Measurements from ENCODE around the gene ROMO1. TPM values are rescaled to one million over a fixed set of nuclear protein-coding genes. Genes with fewer than 3 reads are reported as not detected.
A peak's percentile ranks its signal among the peaks of the same experiment; 100 is the strongest.

The ROMO1 gene
- total and polyA plus RNA-seq, 2 of the 8 experiments (the other 6 are each of a cell fraction or from before 2014, with no cell fraction given), result 164 to 702 TPM

DNA sequence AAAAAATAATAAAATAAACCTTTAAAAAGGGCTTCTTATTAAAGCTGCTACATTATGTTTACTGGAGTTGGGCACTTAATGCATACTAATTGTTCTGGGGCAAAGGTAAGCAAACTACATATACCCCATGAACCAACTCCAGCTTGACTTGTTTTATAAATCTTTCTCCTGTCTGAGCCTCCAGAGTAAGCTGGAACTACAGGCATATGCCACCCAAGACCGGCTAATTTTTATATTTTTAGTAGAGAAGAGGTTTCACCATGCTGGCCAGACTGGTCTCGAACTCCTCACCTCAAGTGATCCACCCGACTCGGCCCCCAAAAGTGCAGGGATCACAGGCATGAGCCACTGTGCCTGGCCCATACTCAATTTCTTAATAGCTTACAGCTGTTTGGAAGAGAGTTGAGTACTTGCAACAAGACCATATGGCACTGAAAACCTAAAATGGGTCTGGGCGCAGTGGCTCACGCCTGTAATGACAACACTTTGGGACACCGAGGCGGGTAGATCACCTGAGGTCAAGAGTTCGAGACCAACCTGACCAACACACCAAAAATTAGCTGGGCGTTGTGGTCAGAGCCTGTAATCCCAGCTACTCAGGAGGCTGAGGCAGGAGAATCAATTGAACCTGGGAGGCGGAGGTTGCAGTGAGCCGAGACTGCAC lies 19.9 kb downstream of the ROMO1 start:
- Histone ChIP-seq H4K91ac (replicated peaks; ENCODE audit: insufficient read length, low read length) (no peak overlapping the region), H4K5ac (ENCODE audit: insufficient read length, low read depth, low read length) (no peak overlapping the region), H3K23me2 (ENCODE audit: low read depth, low read length) (no peaks in the 10 kb centered on the region), H2BK15ac (ENCODE audit: low read length) (no peak overlapping the region), H4K8ac (ENCODE audit: extremely low read depth, insufficient read depth, low read length) (no peak overlapping the region), H2BK12ac (ENCODE audit: low read depth, low read length) (no peak overlapping the region), H3K18ac (ENCODE audit: extremely low read depth, low read length) (no peak overlapping the region), H3K27ac (ENCODE audit: low read depth, low read length) (no peak overlapping the region), H3K9ac (replicated peaks in 1 of 4; ENCODE audit: extremely low read depth in 1 of 4, low read depth in 3 of 4, low read length in 3 of 4) (no peak overlapping the region; a peak in 1 of 7 replicates), H3K4me2 (ENCODE audit: insufficient read depth in 1 of 2, low read depth in 2 of 2, low read length in 2 of 2) (no peak overlapping the region), H2AK5ac (ENCODE audit: low read depth, low read length) (no peak overlapping the region), H2AFZ (ENCODE audit: low read length) (no peak overlapping the region), H3K14ac (ENCODE audit: insufficient read length) (no peak overlapping the region), H3K4me1 (replicated peaks in 1 of 4; ENCODE audit: control insufficient read depth in 3 of 4, insufficient read depth in 4 of 4, low read length in 3 of 4) (no peaks in the 10 kb centered on the region), H3K27me3 (replicated peaks in 1 of 4; ENCODE audit: control insufficient read depth in 3 of 4, extremely low read depth in 1 of 4, insufficient read depth in 3 of 4, low read length in 3 of 4) (no peaks in the 10 kb centered on the region; a peak in 1 of 7 replicates), H3K79me1 (ENCODE audit: low read depth, low read length) (peaks cover 9% of the 10 kb centered on the region), H2BK20ac (ENCODE audit: low read length) (no peak overlapping the region), H3K23ac (ENCODE audit: insufficient read length) (no peak overlapping the region), H3K56ac (replicated peaks; ENCODE audit: insufficient read length, low read depth, low read length) (no peak overlapping the region), H2BK120ac (replicated peaks; ENCODE audit: low read depth, low read length) (no peak overlapping the region), H2BK5ac (ENCODE audit: low read depth, low read length) (no peak overlapping the region), H3K4me3 (ENCODE audit: extremely low read depth in 1 of 4, insufficient read depth in 2 of 4, low read depth in 3 of 4, low read length in 4 of 4) (no peak overlapping the region), H3K79me2 (ENCODE audit: control insufficient read depth in 1 of 2, insufficient read depth in 2 of 2, low read length in 2 of 2) (peaks cover 0 to 77% of the 10 kb centered on the region in 2 experiments; a peak in 2 of 4 replicates), H4K20me1 (replicated peaks in 1 of 2; ENCODE audit: control insufficient read depth in 1 of 2, insufficient read depth in 2 of 2, low read length in 2 of 2) (peaks cover 14 to 17% of the 10 kb centered on the region in 2 experiments), H3K36me3 (ENCODE audit: control insufficient read depth in 2 of 4, insufficient read depth in 4 of 4, low read length in 3 of 4) (peaks cover 63 to 100% (median 94%) of the 10 kb centered on the region in 4 experiments), H3K4ac (replicated peaks; ENCODE audit: insufficient read length, low read depth, low read length) (no peak overlapping the region), H3K9me3 (ENCODE audit: insufficient read depth in 2 of 2, low read depth in 1 of 2, low read length in 1 of 2) (no peaks in the 10 kb centered on the region)
- CTCF ChIA-PET (ENCODE audit: partially characterized antibody), result interaction anchor here (1.4 to 1.9 kb wide), 2 partner anchors 9 kb away, joined by 4 to 8 read pairs; no protein-coding TSS in a partner anchor
- DNase-seq (ENCODE audit: low read depth in 1 of 2, low spot score in 2 of 2), result peak in 1 of 2 experiments; percentile 41
- no peak for FAIRE-seq
- POLR2A ChIA-PET (ENCODE audit: partially characterized antibody), result interaction anchor here (0.6 to 45.3 kb wide), 5 partner anchors 1 to 262 kb away, joined by 3 to 2341 read pairs (median 4); partner anchors contain the start of genes NFS1, PHF20, RBM39 and ROMO1
- WGBS, 2 experiments (ENCODE audit: extremely low coverage in 1 of 2, insufficient coverage in 1 of 2, insufficient read length in 1 of 2, insufficient replicate concordance in 2 of 2, low coverage in 1 of 2, low lambda C conversion rate in 2 of 2, missing lambda C conversion rate in 1 of 2), result 90% methylated on average over 12 of the region's 12 CpGs; no CpG with 5 or more reads in 1 of the 2 experiments
- TF ChIP-seq CTBP2 (IDR thresholded peaks at IDR 0.05; ENCODE audit: borderline replicate concordance, insufficient read depth, insufficient read length, low read length), result no peak
- no peak for TF ChIP-seq JUN (IDR thresholded peaks at IDR 0.05; ENCODE audit: low read depth, low read length)
- TF ChIP-seq POU5F1 (IDR thresholded peaks at IDR 0.05; ENCODE audit: low read depth, low read length), result no peak
- TF ChIP-seq SAP30 (IDR thresholded peaks at IDR 0.05; ENCODE audit: insufficient read depth, insufficient replicate concordance, low read length), result no peak
- no peak for TF ChIP-seq SP2 (IDR thresholded peaks at IDR 0.05; ENCODE audit: low read length)
- TF ChIP-seq KDM4A (IDR thresholded peaks at IDR 0.05; ENCODE audit: low read depth, low read length, severe bottlenecking), result no peak
- TF ChIP-seq ZNF274 (IDR thresholded peaks at IDR 0.05; ENCODE audit: borderline replicate concordance, extremely low read depth, low read length), result no peak
- no peak for TF ChIP-seq MAFK (IDR thresholded peaks at IDR 0.05; ENCODE audit: low read depth, low read length)
- TF ChIP-seq, protein P1, sequence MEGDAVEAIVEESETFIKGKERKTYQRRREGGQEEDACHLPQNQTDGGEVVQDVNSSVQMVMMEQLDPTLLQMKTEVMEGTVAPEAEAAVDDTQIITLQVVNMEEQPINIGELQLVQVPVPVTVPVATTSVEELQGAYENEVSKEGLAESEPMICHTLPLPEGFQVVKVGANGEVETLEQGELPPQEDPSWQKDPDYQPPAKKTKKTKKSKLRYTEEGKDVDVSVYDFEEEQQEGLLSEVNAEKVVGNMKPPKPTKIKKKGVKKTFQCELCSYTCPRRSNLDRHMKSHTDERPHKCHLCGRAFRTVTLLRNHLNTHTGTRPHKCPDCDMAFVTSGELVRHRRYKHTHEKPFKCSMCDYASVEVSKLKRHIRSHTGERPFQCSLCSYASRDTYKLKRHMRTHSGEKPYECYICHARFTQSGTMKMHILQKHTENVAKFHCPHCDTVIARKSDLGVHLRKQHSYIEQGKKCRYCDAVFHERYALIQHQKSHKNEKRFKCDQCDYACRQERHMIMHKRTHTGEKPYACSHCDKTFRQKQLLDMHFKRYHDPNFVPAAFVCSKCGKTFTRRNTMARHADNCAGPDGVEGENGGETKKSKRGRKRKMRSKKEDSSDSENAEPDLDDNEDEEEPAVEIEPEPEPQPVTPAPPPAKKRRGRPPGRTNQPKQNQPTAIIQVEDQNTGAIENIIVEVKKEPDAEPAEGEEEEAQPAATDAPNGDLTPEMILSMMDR (IDR thresholded peaks at IDR 0.05; ENCODE audit: control extremely low read depth in 1 of 3, insufficient read depth in 1 of 3, low read depth in 1 of 3, low read length in 3 of 3), result no peak
